Smooth muscle cell (in vitro differentiated cells): ENCODE data around the gene GATAD2A. TPM values are rescaled to one million over a fixed set of nuclear protein-coding genes. Genes with fewer than 3 reads are reported as not detected.

Experiments
- DNase-seq: peaks from one replicate; lab custom pipeline; 2025; ENCODE audit not compliant: unreplicated experiment; lab: John Stamatoyannopoulos, UW
- H2AFZ ChIP-seq: fragments of 200-600 bp; sonication (generic); 2 replicates; pipeline ENCODE4 v1.6.0; 2016; ENCODE audit warnings: antibody characterized with exemption, low read depth, mild to moderate bottlenecking
- H3F3A ChIP-seq: fragments of 200-600 bp; sonication (generic); 2 replicates; pipeline ENCODE4 v1.6.0; 2017; ENCODE audit warnings: antibody characterized with exemption, low read depth
- H3K27ac ChIP-seq: fragments of 200-600 bp; sonication (generic); 2 replicates; pipeline ENCODE4 v1.5.1; 2016; ENCODE audit warnings: low read depth, mild to moderate bottlenecking
- H3K27me3 ChIP-seq: fragments of 200-600 bp; sonication (generic); 2 replicates; pipeline ENCODE4 v1.6.1; 2016; ENCODE audit warnings: low read depth, mild to moderate bottlenecking
- H3K36me3 ChIP-seq: fragments of 200-600 bp; sonication (generic); 2 replicates; pipeline ENCODE4 v1.5.1; 2016; ENCODE audit warnings: low read depth
- H3K4me1 ChIP-seq: fragments of 200-600 bp; sonication (generic); 2 replicates; pipeline ENCODE4 v1.5.1; 2016; ENCODE audit warnings: low read depth
- H3K4me2 ChIP-seq: fragments of 200-600 bp; sonication (generic); 2 replicates; pipeline ENCODE4 v1.6.0; 2016; ENCODE audit warnings: mild to moderate bottlenecking
- H3K4me3 ChIP-seq: fragments of 200-600 bp; sonication (generic); 2 replicates; pipeline ENCODE4 v1.5.1; 2016; ENCODE audit warnings: mild to moderate bottlenecking
- H3K79me2 ChIP-seq: fragments of 200-600 bp; sonication (generic); 2 replicates; pipeline ENCODE4 v1.6.0; 2016; ENCODE audit warnings: low read depth, mild to moderate bottlenecking
- H3K9ac ChIP-seq: fragments of 200-600 bp; sonication (generic); 2 replicates; pipeline ENCODE4 v1.6.0; 2016; ENCODE audit warnings: low read depth
- H3K9me3 ChIP-seq: fragments of 200-600 bp; sonication (generic); replicated peaks from 2 replicates; pipeline ENCODE4 v1.5.1; 2016; ENCODE audit warnings: low read depth
- H4K20me1 ChIP-seq: fragments of 200-600 bp; sonication (generic); 2 replicates; pipeline ENCODE4 v1.6.0; 2016; ENCODE audit warnings: low read depth
- WGBS: methylation state at CpG from one replicate; pipeline ENCODE4 v1.1.7; 2016; ENCODE audit warnings: low lambda C conversion rate; 5-methylcytosine and 5-hydroxymethylcytosine counted together
- polyA plus RNA-seq: library from polyadenylated mRNA; unstranded; fragments of >200 nt; fragmentation: Nextera tagmentation; extraction: Ambion mirVana; gene quantifications from 2 replicates; pipeline ENCODE4 v1.2.1, GENCODE V29; 2016
- total RNA-seq: library from RNA; depleted of rRNA; stranded (reverse); fragments of >200 nt; gene quantifications from 2 replicates; pipeline ENCODE4 v1.2.3, GENCODE V29; 2014
- TF ChIP-seq, protein P1 (sequence below): fragments of 200-600 bp; sonication (generic); IDR thresholded peaks from 2 replicates; pipeline ENCODE4 v1.5.1; 2017; ENCODE audit warnings: borderline replicate concordance, mild to moderate bottlenecking, antibody characterized with exemption; ENCODE audit not compliant: insufficient read depth, poor library complexity, severe bottlenecking

GATAD2A gene
- total and polyA plus RNA-seq, 2 experiments from 2014 or later = 26.8 to 27.0 TPM

DNA sequence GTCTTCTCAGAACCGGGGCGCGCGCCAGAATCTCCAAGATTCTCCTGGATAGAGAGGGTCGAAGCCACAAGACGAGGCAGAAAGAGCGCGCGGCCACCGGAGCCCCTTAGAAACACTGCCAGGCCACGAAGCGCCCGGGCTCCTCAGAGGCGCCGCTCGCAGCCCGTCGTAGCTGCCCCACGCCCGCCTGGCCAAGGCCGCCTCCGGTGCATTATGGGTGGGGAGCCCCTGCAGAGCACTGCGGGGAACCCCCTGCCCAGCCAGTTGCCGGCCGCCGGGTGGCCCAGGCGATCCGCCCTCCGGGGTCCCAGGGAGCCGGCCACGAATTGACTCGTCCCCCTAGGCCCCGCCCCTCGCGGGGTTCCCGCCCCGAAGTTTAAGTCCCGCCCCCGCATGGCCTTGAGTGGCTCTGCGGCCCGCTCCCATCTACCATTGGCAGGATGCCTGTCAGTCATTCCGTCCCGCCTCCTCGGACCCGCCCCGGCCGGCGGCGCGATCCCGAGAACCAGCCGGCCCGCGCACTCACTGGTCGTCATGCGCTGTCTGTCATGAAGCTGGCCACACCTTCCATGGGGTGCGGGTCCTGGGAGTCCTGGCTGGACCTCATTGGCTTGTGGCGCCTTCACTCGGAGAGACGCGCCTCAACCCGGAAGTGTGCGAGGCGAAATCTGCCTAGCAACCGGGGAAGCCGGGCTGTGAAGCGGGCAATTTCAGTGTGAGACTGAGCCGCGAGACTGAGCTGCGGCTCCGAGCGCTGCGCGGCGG lies 20.2 kb upstream of the GATAD2A start:
- peaks cover 4% of the 10 kb centered on the region for H3F3A ChIP-seq
- 2% methylated on average over 54 of the region's 75 CpGs for WGBS
- TF ChIP-seq, protein P1, sequence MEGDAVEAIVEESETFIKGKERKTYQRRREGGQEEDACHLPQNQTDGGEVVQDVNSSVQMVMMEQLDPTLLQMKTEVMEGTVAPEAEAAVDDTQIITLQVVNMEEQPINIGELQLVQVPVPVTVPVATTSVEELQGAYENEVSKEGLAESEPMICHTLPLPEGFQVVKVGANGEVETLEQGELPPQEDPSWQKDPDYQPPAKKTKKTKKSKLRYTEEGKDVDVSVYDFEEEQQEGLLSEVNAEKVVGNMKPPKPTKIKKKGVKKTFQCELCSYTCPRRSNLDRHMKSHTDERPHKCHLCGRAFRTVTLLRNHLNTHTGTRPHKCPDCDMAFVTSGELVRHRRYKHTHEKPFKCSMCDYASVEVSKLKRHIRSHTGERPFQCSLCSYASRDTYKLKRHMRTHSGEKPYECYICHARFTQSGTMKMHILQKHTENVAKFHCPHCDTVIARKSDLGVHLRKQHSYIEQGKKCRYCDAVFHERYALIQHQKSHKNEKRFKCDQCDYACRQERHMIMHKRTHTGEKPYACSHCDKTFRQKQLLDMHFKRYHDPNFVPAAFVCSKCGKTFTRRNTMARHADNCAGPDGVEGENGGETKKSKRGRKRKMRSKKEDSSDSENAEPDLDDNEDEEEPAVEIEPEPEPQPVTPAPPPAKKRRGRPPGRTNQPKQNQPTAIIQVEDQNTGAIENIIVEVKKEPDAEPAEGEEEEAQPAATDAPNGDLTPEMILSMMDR = no peak

DNA sequence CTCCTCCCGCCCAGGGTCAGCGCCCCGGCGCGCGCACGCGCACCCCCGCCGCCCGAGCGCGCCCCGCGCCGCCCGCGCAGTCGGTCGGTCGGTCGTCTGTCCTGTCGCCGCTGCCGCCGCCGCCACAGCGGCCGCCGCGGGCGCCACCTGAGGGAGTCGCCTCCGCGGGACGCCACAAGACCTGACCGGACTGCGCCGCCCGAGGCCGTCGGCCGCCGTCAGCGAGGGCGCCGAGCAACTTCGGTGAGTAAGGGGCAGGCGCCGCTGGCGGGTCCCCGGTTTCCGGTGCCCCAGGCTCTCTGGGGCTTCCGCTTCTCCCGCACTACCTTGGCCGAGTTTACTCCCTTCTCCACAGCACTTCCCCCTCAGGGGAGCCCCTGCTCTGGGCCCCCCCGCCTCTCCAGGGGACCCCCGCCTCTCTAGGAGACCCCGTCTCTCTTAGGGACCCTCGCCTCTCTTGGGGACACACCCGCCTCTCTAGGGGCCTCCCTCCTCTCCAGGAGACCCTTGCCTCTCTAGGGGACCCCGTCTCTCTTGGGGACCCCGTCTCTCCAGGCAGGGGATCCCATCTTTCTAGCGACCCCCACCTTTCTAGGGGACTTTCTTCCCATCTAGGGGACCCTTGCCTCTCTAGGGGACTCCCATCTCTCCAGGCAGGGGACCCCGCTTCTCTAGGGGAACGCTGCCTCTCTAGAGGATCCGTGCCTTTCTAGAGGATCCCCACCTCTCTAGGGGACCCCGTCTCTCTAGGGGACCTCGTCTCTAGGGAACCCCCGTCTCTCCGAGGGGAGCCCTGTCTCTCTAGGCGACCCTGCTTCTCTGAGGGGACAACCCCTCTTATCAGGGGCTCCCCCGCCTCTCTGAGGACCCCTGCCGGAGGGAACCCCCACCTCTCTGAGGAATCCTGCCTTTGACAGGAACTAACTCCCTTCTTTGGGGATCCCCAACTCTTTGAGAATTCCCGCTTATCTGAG lies 19.3 kb upstream of the GATAD2A start:
- H3K4me2 ChIP-seq = peak overlapping the region; percentile 99
- H3K9ac ChIP-seq = peak overlapping the region; percentile 96
- no peaks in the 10 kb centered on the region for H3K36me3 ChIP-seq
- TF ChIP-seq, protein P1 = peak; percentile 4
- peak overlapping the region; percentile 85 for H3K4me3 ChIP-seq
- 8% methylated on average over 45 of the region's 75 CpGs for WGBS
- H3K27ac ChIP-seq = peak overlapping the region; percentile 68
- H3F3A ChIP-seq = peaks cover 4% of the 10 kb centered on the region
- no peaks in the 10 kb centered on the region for H3K9me3 ChIP-seq
- H3K27me3 ChIP-seq = no peaks in the 10 kb centered on the region
- no peak for DNase-seq
- peaks cover 52% of the 10 kb centered on the region for H3K79me2 ChIP-seq
- H2AFZ ChIP-seq = no peak overlapping the region
- peaks cover 7% of the 10 kb centered on the region for H4K20me1 ChIP-seq
- peaks cover 8% of the 10 kb centered on the region for H3K4me1 ChIP-seq

More for the DNA sequence above, 20.2 kb upstream of the GATAD2A start:
- Histone ChIP-seq H3K27me3 (no peaks in the 10 kb centered on the region), H3K4me1 (peaks cover 8% of the 10 kb centered on the region), H4K20me1 (no peaks in the 10 kb centered on the region), H3K79me2 (peaks cover 44% of the 10 kb centered on the region), H3K9ac (peak overlapping the region; percentile 96), H3K4me2 (peak overlapping the region; percentile 81), H3K9me3 (no peaks in the 10 kb centered on the region), H3K27ac (peak overlapping the region; percentile 68), H3K4me3 (peak overlapping the region; percentile 85), H3K36me3 (no peaks in the 10 kb centered on the region), H2AFZ (peak overlapping the region; percentile 73)
- DNase-seq = peak; percentile 99

DNA sequence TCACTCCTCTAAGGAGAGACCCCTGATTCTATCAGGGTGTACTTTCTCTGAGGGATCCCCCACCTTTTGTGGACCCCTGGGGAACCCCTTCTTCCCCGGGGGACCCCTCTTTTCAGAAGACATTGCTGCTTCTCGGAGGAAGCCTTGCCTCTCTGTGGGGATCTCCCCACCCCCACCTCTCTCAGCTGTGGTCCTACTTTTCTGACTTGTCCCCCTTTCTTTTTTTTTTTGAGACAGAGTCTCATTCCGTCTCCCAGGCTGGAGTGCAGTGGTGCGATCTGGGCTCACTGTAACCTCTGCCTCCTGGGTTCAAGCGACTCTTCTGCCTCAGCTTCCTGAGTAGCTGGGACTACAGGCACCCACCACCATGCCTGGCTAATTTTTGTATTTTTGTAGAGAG lies 18.4 kb upstream of the GATAD2A start:
- H3K27ac ChIP-seq = peak overlapping the region; percentile 68
- no peak overlapping the region for H2AFZ ChIP-seq
- peak overlapping the region; percentile 99 for H3K4me2 ChIP-seq
- H3F3A ChIP-seq = peaks cover under 1% of the 10 kb centered on the region
- H3K36me3 ChIP-seq = no peaks in the 10 kb centered on the region
- no peaks in the 10 kb centered on the region for H3K9me3 ChIP-seq
- peak overlapping the region; percentile 85 for H3K4me3 ChIP-seq
- peaks cover 7% of the 10 kb centered on the region for H4K20me1 ChIP-seq
- WGBS = 80% methylated on average over 5 of the region's 5 CpGs
- TF ChIP-seq, protein P1 = no peak
- peak overlapping the region; percentile 96 for H3K9ac ChIP-seq
- DNase-seq = no peak
- H3K79me2 ChIP-seq = peaks cover 62% of the 10 kb centered on the region
- H3K4me1 ChIP-seq = peaks cover 11% of the 10 kb centered on the region
- H3K27me3 ChIP-seq = no peaks in the 10 kb centered on the region
